ENCODE measurements around the gene COL4A2. TPM values are rescaled to one million over a fixed set of nuclear protein-coding genes. Genes with fewer than 3 reads are reported as not detected.

COL4A2 gene
- total RNA-seq, 1 donor from 2014 or later: 290 TPM

DNA sequence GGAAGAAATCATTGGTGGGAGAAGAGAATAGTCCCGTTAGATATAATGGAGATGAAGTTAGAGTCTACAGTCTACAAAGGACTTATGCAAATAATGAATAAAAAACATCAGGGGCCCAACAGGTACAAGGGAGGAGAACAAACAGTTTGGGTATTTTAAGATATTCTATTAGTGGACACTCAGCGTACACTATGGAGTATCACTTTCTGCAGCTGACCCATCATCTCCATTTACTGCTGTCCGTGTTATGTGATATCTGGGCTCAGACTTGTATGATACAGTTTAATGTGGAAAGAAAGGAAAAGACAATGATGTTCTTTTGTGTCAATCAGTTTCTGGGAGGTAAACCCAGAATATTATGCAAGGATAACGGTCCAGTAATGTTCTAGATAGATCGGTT lies 128.2 kb downstream of the COL4A2 start:
- DNase-seq (ENCODE audit: low read depth, low spot score): no peak

DNA sequence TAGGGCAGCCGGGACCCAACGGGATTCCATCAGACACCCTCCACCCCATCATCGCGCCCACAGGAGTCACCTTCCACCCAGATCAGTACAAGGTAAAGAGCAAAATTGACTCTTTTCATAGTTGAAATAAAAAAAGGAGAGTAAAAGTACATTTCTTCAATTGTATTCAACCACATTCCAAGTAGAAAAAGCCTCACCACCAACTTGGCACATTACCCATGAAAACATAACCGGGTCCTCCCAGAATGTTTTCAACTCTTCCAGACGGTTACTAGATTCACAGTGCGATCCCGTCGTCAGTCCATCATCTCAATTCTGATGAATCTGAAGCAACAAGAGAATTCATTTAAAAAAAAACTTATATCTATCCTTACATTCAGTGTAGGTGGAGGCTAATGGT lies 129.2 kb downstream of the COL4A2 start:
- DNase-seq (ENCODE audit: low read depth, low spot score): no peak

DNA sequence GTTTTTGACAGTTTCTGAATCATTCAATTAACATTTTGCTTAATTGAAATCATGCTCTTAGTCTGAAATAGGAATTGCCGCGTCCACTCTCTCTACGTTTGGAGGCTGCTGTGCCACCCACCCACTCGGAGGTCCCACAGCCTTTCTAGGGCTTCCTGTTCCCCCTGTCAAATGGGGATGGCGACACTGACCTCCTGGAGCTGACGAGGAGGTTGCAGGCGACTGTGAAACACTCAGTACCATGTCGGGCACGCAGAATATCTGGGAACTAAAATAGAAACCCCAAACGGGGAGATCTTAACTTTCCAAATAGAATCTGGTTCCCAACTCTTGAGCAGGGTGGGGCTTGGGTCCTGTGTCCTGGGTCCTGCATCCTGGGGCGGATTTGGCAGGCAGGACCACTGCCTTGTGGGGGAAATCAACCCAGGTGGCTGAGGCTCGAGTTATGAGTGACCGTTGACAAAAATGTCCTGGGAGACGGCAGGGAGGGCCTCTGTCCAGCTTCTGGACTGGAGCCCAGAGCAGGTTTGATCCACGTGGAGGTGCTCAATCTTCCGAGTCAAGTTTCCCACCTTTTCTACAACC lies 129.8 kb downstream of the COL4A2 start:
- no peak for DNase-seq (ENCODE audit: low read depth, low spot score)

GRCh38 chr13:110438211-110438610 lies 131.1 kb downstream of the COL4A2 start:
- DNase-seq (ENCODE audit: low read depth, low spot score): no peak

DNA sequence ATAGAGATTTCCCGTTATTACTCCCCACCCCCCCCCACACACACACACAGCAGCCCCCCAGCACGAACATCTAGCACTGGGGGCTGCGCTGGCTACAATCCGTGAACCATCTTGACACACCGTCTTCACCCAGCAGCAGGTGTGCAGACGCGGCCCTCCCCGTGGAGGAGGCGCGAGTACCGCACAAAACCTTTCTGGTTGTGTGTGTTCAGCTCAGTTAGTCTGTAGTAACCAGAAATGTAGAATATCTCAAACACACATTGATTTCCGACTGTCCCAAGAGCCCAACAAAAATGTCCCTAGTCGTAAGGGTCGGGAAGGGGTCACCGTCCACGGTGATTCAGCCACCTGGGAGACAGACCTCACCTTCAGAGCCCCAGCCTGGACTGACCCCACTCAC lies 131.7 kb downstream of the COL4A2 start:
- DNase-seq (ENCODE audit: low read depth, low spot score): no peak

DNA sequence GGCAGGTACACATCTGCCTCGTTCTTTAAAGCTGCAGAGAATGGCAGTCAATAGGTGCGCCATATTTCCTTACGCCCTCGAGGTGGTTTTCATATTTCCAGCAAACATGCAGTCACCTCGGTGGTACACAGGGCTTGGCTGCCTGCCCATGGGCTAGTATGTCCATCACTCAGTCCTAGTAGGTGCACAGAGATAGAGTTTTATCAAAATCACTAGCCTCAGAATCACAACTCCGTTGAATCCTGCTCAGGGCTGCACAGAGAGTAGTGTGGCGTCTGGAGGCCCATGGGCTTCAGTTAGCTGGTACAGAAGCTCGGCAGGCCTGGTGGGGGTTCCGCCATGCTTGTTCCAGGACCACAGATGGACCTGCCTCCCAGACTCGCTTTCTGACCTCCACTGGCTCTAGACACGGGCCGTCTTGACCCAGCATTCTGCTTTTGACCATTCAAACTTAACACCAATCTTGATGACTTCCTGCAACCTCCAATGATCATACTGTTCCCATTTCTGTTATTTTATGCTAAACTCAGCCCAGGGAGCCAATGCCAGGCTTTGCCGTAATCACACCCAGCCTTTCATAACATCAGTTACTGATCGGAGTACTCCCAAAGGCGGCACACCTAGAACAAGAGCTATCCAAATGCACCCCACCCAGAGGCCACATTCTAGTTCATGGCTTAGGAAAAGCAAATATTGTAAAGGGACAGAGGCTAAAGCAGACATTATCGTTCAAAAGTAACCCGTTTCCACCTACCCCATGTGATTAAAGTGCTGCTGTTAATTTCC lies 134.1 kb downstream of the COL4A2 start:
- DNase-seq (ENCODE audit: low read depth, low spot score): no peak

GRCh38 chr13:110442930-110443621 lies 136.0 kb downstream of the COL4A2 start:
- no peak for DNase-seq (ENCODE audit: low read depth, low spot score)

- no peak for DNase-seq (ENCODE audit: low read depth, low spot score)
Observed at GRCh38 chr13:110443622-110444225, 136.6 kb downstream of the COL4A2 start.

DNA sequence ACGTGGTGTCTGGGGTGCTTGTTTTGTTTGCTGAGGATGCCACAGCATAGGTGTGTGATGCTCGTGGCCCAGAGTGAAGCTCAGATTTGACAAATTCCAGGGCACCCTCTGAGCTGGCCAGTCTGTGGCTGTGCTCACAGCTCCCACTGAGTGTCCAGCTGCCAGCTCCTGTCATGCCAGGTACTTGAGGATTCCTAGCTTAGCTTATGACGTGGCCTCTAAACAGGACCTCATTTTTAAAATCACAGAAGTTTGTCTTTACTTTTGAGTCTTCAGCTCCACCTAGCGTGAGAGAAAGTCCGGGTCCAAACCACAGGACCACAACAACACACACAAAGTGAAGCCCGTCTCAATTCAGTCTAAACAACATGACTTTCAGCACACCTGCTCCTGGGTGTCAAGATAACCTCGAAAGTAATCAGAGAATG lies 137.2 kb downstream of the COL4A2 start:
- DNase-seq (ENCODE audit: low read depth, low spot score): no peak

DNA sequence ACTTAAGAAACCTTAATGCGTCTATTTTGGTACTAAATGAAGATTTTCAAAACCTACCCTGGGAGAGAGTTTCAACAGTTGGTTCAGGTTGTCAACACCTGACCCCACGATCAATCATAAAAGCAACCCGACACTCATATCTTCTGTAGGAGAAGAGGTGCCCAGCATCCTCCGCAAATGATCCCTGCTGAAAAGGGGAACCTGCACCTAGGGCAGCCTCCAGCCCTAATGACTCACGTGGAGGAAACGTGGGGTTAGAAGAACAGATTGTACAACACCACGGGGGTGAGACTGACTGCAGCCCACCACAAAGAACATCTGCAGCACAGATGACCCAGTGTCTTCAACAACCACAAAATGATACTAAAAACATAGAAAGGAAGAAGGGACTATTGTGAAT lies 138.1 kb downstream of the COL4A2 start:
- DNase-seq (ENCODE audit: low read depth, low spot score): no peak

GRCh38 chr13:110445722-110446574 lies 138.9 kb downstream of the COL4A2 start:
- DNase-seq (ENCODE audit: low read depth, low spot score): no peak

- no peak for DNase-seq (ENCODE audit: low read depth, low spot score)
Observed at GRCh38 chr13:110446575-110446890, 139.4 kb downstream of the COL4A2 start.

GRCh38 chr13:110447058-110447511 lies 140.0 kb downstream of the COL4A2 start:
- no peak for DNase-seq (ENCODE audit: low read depth, low spot score)

DNA sequence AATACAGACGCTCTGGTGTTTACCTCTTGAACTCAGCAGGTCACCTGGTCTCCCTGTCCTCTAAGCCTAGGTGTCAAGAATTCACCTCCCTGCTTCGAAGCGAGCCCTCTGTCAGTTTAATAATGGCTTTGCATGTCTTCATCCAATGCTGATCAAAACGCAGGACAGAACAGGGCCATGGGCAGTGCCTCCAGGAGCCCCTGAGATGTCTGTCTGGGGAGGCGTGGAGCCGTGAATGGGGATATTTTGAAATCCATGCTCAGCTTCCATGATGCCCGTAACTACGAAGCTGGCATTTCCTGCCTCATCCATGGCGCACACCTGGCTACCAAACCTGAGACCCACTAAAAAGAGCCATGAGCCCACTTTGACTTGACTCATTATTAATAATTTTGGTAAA lies 140.7 kb downstream of the COL4A2 start:
- no peak for DNase-seq (ENCODE audit: low read depth, low spot score)

DNA sequence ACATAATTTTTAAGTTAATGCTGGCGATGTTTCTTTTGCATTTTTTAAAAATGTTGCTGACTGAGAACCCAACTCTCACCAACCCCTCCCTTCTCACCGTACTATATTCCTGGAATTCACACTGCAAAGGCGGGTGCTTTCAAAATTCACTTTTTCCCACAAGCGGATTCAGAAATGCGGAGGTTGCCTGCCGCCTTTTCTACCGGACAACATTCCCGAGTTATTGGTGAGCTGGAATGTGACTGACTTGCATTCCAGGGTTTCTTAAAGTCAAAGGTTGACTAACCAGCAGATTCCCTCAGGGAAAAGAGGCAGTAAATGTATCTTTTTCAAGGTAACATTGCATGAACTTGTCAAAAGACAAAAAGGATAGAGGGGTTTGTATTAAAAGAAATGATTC lies 141.1 kb downstream of the COL4A2 start:
- no peak for DNase-seq (ENCODE audit: low read depth, low spot score)

GRCh38 chr13:110448677-110449076 lies 141.6 kb downstream of the COL4A2 start:
- no peak for DNase-seq (ENCODE audit: low read depth, low spot score)

- DNase-seq (ENCODE audit: low read depth, low spot score): no peak
Observed at GRCh38 chr13:110449219-110450015, 142.3 kb downstream of the COL4A2 start.

- DNase-seq (ENCODE audit: low read depth, low spot score): no peak
Observed at GRCh38 chr13:110450016-110450900, 143.2 kb downstream of the COL4A2 start.

GRCh38 chr13:110450941-110451730 lies 144.1 kb downstream of the COL4A2 start:
- DNase-seq (ENCODE audit: low read depth, low spot score): no peak
